HG02973 (cell line): ENCODE data around the gene ELMOD3.
"Not testable (repeated sequence)": the region's sequence is repeated elsewhere in the genome, so short reads cannot be mapped to it uniquely, and the experiment has no call there.

Experiments used
- ATAC-seq: cut with Tn5 transposase; IDR thresholded peaks from one replicate; pipeline ENCODE4 v1.9.1; 2021; ENCODE audit warnings: moderate library complexity; ENCODE audit not compliant: unreplicated experiment

Gene ELMOD3

DNA sequence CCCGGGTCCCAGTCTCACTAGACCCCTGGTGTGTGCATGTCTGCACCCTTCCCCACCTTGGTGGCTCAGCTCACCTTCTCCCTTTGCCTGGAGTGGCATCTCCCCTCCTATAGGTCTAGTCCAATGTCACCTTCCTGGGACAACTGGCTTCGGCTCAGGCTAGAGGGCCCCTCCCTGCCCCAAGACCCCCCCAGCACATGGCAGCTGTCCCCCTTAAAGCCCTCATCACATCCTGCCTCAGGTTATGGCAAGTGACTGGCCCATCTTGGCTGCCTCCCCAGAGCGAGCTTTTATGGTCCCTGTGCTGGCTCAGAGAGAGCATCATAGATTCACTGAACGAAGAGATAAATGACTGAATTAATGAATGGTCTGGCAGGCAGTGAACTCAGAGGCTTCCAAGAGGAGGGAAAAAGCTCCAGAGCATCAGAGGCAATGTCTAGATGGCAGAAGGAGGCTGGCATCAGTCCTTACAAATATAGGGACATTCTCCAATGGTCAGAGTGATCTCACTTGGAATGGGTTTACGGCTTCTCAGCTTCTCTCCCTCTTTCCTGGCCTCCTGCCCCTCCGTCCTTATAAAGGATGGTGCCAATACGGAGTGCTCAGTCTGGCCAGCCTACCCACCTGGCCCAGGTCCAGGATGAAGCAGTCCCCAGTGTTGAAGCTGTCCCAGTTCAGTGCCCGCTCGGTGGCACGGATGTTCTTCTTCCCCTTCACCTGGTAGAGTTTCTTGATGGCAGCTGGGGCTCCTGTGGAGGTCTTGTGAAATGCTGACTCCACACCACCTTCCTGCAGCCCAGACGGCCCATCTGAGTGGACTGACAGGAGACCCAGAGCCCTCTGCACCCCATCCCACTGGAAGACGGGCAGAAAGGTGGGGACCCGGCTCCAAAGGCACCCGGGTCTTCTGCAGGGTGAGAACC is 46.2 kb downstream of the ELMOD3 start:
- no peak for ATAC-seq

DNA sequence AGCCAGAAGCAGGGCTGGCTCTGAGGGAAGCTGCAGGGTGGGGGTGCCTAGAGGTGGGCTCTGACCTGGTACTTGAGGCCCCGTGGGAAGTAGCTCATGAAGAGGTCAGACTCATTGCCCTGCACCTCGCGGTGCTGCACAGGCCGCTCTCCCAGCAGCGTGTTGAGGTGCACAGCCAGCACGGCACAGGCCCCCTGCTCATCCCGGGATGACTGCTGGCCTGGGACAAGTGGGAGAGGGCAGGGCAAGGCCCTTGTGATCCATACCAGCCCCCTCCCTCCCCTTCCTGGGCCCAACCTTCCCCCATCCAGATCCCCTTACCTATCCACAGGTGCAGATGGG is 46.9 kb downstream of the ELMOD3 start:
- ATAC-seq = no peak

DNA sequence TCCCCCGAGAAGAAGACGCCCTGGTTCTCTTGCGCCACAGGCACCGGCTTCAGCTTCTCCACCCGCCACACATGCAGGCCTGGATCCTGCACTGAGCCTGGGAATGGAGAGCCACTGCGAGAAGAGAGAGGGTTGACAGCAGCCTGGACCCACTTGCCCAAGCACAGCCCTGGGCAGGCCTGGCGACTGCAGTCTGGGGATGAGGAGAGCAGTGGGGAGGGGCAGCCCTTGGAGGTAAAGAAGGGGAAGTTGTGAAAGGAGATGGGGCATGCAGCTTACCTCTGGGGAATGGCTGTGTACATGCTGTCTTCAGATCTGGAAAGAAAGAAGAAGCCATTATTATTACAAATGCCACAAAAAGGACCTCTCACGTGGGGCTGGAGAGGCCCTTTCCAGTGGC is 47.3 kb downstream of the ELMOD3 start:
- ATAC-seq = no peak

DNA sequence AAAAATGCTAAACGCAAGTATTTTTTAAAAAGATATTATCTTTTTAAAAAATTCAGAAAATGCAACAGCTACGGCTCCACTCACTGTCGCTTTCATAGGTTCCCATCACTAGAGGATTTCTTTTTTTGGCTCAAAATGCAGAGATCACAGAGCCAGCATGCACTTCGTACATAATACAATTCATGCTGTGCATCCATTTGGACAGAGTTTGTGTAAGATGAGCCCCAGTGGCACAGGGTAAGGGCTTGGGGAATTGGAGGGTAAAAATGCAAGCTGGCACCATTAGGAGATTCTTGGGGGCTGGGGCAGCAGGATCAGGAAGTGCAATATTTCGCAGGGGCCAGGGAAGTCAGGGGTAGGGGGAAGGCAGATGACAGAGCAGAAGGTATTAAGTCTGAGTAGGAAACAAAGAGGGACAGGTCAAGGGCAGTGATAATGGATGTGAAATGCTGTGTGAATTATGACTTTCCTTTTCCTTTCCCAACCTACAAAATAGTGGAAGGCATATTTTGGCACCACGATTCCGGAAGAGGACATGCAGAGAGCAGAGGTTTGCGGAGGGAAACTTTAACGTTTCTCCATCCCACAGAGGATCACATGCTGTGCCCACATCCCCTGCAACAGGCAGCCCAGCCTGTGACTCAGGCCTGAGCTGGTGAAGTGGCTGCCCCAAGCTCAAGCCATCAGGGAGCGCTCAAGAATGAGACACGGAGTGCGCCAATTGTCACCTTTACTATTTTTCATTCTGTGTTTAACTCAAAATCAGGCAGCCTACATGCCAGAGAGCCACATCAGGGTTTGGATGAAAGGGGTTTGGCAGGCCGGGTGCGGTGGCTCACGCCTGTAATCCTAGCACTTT is 50.9 kb downstream of the ELMOD3 start:
- ATAC-seq = peak; percentile 42

DNA sequence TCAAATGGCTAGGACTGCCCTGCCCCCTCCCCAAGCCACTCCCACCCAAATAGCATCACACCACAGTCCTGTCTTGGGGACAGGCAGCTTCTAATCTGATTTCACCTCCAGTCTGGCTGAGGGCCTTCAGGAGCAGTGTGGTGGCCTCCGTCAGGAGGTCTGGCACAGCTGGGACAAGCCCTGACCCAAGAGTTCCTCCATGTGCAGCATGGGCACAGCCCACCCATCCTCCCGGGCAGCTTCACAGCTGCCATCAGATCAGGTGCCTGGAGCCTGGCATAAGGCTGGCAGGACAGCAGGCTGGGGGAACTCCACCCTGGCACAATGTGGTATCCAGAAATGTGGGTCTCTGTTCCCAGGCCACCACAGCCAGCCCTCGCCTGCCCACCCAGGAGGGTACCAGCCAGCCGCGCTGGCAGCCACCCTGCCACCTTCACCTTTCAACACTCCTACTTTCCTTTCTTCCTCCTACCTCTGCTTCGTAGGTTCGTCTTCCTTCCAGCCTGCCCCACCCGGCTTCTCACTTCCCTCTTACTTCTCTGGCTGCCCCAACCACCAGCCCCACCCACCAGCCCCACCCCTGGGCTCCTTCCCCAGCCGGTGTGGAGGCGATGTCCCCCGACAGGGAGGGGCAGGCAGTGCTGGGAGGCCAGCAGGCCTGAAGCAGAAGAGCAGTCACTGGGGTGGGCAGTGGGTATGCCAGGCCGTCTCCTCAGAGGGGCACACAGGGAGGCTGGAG is 55.4 kb downstream of the ELMOD3 start, which contains the start of gene CAPG:
TSS of gene CAPG (minus strand) at position 522 of the 739 bp plus-strand sequence. CDS start 8,221 bp downstream, outside the sequence.
- ATAC-seq = peak; percentile 52

DNA sequence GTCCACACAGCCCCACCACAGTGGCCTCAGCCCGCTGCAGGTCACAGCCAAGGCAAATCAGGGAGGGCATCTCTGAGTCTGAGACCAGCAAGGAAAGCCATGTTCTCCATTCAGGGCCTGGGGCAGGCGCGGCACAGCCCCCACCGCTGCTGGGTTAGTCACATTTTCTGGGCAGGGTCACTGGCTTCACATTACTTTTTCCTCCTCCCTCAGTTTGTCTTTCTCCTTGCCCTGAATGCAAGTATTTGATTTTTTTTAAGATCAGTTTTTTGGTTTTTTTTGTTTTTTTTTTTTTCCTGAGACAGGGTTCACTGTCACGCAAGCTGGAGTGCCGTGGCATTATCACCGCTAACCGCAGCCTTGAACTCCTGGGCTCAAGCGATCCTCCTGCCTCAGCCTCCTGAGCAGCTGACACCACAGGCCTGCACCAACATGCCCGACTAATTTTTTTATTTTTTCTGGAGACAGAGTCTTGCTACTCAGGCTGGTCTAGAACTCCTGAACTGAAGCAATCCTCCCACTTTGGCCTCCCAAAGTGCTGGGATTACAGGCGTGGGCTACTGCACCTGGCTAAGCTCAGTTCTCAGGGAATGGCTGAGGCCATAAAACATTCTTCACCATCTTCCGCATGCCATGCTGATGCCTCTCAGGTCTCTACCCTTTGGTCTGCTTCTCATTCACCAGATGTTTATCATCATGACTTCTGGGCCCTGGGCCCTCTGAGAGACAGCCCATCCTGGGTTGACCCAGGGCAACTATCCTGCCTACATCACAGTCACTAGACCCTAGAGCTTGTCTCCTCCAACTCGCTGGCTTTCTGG is 56.2 kb downstream of the ELMOD3 start:
- no peak for ATAC-seq

DNA sequence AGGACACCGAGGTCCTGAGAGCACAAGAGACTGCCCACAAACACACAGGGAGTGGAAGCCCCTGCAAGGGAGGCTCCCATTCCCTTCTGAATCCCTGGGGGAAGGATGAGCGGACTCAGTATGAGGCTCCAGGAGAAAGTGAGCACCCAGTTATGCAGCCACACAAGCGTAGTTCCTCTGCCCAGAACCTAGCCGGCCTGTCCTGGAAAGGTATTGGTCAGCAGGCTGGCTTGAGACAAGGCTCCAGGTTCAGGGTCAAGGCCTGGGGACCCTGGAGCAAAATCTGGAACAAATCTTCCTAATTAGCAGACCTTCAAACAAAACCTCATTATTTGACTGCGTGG is 56.8 kb downstream of the ELMOD3 start:
- no peak for ATAC-seq

DNA sequence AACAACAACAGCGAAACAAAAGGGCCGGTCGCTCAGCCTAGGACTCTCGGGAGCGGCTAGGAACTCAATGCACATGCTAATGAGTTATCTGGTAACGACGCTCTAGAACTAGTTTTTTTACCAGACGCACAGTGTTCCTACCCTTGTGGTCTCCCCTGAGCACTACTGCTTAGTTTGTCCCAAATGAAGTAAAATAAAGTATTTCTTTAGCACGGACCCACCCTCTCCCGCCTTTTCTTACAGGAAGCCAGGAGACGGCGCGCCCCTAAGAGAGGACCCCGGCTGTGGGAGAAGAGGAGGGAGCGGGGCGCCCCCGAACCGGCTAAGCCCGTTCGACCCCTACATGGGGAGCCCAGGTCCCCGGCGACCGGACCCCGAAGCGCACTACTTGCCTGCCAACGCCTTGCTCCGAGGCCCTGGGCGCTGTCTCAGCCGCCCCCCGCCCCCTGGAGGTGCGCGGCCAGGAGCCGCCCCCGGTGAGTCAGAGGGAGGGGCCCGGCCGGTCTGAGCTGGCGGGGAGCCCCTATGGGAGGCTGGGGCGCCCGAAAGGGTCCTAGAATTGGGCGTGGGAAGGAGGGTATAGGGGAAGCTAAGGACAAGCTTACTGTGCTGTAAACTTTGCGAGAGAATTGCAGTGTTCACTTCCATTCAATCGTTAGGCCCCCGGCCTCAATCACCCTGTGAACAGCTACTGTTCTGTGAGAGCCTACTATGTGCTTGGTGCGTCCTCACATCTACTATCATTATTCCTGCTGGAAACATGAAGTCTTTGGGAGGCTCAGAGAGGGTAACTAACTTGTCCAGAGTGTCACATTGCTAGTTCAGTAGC is 59.2 kb downstream of the ELMOD3 start:
- no peak for ATAC-seq

DNA sequence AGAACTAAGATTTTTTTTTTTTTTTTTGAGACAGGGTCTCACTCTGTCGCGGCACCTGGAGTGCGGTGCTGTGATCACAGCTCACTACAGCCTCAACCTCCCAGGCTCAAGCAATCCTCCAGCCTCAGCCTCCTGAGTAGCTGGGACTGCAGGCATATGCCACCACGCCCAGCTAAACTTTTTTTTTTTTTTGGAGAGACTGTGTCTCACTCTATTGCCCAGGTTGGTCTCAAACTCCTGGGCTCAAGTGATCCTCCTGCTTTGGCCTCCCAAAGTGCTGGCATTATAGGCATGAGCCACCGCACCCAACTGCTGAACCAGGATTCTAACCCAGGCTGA is 59.8 kb downstream of the ELMOD3 start:
- ATAC-seq = not testable (repeated sequence)

DNA sequence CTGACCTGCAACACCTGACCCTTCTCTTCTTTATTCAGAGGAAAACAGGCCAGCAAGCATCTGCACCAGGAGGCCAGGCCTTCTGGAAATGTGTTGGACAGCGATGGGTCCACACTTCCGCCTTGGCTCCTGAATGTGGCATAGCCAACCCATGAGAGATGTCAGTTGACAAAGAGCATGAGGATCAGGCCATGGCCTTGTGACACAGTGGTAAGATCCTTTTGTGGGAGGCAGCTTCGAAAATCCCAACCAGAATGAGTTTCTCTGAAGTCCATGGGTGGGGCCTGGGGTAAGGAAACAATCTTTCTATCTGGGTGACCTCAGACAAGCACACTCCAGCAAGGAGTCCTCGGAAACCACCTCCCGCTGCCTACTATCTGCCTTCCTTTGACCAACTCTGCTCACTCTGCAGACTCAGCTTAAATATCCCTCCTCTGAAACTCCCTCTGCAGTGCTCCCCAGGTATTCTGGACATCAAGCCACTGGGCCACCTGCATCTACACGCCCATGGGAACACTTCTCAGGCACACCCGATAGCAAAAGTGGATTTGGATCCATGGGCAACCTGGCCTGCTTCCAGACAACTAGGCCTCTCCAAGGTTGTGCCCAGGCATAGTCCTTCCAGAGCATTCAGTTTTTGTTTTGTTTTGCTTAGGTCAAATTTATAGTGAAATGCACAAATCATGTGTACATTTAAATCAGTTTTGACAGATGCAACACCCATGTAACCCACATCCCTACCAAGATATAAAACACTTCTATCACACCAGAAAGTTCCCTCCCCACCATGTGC is 60.4 kb downstream of the ELMOD3 start:
- no peak for ATAC-seq

DNA sequence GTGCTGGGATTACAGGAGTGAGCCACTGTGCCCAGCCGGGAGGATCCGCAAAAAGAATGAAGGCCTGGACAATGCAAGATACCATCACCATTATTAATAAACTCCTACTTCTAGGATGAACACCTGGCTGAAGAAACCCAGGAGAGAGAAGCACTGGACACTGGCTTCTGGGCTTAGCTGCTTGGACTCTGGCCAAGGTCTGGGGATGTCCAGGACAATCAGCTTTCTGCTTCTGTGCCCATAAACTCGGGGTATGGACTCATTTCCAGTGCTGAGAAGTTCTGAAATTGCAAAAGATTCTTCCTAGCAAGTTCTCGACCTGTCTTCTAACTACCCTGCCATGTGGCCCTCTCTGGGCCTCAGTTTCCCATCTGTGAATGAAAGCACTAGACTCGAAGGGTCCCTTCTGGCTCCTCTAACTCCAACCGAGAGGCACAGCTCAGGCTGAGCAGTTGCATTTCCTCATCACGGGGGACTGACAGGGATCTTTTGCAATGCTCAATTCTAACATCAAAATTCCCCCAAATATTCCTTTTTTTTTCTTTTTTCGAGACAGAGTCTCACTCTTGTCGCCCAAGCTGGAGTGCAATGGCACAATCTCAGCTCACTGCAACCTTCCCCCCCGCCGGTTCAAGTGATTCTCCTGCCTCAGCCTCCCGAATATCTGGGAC is 61.5 kb downstream of the ELMOD3 start:
- ATAC-seq = no peak

DNA sequence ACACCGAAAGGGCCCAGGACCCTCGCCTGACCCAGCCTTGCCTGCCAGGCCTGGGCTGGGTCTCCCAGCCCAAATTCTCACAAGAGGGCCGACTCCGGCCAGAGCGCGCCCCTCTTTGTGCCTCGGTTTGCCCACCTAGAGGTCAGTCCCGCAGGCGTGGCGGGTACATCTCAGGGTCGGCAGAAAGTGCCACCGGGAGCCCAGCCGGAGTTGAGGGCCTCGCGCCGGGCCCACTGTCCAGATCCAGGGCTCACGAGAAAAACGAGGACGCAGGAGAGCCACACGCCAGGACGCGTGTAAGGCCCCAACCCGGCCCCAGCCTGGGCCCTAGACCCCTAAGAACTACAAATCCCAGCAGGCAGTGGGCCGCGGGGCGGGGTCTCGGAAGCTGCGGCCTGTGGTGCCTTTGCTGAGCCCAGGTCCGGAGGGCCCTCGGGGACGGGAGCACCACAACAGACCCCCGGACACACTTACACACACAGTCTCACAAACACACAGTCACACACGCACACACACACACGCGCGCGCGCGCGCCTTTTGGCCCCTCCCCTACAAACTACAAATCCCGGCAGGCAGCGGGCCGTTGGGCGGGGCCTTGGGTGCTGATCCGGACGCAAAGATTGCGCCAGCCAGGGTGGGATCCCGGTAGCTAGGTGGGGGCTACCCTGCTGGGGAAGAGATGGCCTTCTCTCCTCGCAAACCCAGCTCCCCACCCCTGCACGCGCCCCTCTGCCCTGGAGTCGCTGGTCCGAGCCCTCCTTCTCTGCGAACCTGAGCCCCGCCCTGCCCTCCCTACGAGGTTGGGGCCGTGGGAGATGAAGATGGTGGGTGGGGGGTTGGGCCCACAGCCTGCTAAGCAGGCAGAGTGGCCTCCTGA is 63.8 kb downstream of the ELMOD3 start, which contains the start of gene SH2D6:
TSS of gene SH2D6 (plus strand) at position 583 of the 877 bp plus-strand sequence. CDS start 10,752 bp downstream, outside the sequence.
- ATAC-seq = peak; percentile 79

DNA sequence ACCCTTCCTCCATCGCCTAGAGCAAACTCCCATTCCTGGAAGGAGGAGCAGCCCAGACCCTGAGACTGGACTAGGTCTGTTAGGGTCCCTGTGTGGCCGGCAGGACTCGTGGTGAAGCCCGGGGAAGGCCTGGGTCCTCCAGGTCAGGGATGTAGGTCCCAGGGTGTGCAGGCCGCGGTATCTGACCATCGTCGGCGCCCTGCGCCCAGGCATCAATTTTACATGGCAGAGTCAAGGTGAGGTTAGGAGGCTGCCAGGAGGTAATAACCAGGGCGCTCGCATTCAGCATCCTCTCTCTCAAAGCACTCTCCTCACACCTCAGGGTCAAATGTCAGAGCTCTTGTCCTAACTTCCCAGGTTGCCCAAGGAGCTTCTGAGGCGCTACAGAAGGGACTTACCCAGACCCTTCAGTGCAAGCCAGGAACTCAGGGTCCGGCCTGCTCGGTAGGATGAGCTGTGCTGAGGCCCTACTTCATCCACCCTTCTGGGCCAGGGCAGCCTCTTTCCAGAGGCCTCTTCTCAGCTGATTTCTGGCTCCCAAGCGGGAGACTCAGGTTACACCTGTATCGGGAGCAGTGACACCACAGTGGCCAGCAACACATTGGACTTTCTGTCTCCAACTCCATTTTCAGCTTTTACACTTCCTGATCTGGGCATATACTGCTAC is 64.6 kb downstream of the ELMOD3 start:
- peak; percentile 2 for ATAC-seq

DNA sequence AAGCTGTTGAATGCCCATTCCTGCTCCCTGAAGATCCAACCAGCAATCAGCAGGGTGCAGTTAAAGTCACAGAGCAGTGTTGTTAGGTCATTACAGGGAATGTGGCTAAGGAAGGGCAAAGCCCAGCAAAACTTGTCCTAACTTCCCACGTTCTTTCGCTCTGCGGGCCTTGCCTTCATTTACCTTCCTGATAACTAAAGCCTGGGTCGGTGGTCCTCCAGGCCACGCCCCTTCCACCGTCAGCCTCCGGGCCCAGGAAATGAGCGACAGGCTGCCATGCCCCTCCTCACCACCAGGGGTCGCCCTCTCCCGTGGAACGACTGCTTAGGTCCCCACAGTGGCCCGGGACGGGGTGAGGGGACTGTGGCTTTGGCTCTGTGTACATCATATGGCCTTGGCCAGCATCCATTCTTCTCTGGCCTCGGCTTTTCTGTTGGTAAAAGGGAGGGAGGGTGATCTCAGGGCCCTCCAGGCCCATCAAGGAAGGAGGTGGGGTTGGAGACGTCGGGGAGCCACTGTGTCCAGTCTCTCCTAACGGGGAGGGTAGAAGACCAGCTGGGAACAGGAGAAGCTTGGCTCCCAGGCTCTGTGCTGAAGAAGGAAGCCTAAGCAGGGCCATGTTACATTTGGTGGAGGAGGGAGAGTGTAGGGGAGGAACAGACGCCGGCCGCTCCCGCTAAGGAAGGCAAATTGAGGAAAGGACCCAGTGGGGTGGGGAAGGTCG is 66.1 kb downstream of the ELMOD3 start:
- ATAC-seq = peak; percentile 65

DNA sequence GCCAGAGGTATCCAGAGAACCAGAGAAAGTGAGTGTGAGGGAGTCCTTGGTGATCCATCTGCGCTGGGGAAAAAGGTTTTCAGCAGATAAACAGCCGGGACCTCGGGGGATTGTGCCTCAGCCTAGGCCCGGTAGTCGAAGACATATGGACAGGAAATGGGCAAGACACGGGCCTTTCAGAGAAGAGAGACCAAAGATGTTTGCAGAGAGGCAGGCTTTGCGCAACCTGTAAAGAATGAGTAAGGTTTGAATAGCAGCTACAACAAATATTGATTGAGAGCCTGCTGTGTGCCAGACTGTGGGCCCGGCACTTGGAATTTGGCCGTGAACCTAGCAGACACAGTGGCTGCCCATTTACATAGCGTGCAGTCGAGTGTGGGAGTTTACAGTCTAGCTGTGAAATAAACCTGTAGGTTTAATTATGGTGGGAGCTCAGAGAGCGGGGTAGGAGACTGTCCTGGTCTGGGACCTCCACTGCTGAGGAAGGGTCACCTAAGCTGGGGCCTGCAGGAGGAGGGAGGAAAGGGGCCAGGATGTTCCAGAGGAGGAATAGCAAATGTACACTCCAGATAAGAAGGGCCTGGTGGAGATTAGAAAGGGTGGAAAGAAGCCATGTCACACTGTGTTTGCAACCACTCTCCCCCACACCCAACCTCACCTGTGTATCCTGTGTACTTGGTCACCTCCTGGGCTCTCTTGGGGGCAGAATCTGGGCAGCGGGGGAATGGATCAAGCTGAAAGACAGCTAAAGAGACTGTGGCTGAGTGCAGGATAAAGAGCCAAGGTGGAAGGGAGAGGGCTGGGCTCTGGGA is 66.9 kb downstream of the ELMOD3 start:
- no peak for ATAC-seq
